Prostate gland (tissue), 2 donors: Measurements from ENCODE around the gene CTNNA3.

Source experiments
- POLR2A ChIP-seq: fragments of 450-650 bp; IDR thresholded peaks from one replicate; pipeline ENCODE4 v1.6.1; 2016; ENCODE audit warnings: antibody characterized with exemption, mild to moderate bottlenecking
- POLR2AphosphoS5 ChIP-seq: sonication (generic); formaldehyde crosslinking; IDR thresholded peaks from one replicate; pipeline ENCODE4 v1.6.1; 2017; ENCODE audit warnings: antibody characterized with exemption
- TF ChIP-seq, protein P1 (sequence below), 4 experiments: fragments of 200-600 bp in 2 of 4; fragments of 450-650 bp in 2 of 4; sonication (generic) in 2 of 4; IDR thresholded peaks; 1 replicate in 3 of 4; 2 replicates in 1 of 4; pipeline ENCODE4 v1.5.1; 2016 to 2019; ENCODE audit warnings: antibody characterized with exemption in 4 of 4, mild to moderate bottlenecking in 2 of 4, moderate library complexity in 2 of 4

DNA sequence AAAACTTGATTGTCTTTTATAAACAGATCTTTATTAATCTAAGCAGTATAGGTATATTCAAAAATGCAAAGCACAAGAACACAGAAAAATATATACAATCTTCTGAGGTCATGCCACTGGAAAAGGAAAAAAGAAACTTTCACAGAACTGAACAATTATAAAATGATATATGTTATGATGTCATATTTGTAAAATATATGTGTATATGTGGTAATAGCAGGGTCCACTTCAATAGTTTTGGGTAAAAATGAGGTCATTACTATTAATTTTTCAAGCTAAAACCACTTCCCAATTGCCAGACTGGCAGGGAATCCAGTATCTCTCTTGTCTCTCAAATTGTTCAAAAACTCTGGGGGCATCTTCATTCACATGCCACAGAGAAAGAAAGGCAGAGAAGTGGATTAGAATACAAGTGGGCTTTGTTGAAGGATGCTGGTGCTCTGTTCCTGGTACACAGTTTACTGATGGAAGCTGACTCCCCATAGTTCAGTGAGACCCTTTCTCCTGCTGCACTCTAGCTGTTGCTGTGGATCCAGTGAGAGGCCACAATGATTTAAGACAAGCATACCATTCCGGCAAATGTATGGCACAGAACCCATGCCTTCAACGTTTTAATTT, 19.7 kb downstream of the CTNNA3 start:
- TF ChIP-seq POLR2AphosphoS5 (no peak), POLR2A (no peak)
- TF ChIP-seq, protein P1, sequence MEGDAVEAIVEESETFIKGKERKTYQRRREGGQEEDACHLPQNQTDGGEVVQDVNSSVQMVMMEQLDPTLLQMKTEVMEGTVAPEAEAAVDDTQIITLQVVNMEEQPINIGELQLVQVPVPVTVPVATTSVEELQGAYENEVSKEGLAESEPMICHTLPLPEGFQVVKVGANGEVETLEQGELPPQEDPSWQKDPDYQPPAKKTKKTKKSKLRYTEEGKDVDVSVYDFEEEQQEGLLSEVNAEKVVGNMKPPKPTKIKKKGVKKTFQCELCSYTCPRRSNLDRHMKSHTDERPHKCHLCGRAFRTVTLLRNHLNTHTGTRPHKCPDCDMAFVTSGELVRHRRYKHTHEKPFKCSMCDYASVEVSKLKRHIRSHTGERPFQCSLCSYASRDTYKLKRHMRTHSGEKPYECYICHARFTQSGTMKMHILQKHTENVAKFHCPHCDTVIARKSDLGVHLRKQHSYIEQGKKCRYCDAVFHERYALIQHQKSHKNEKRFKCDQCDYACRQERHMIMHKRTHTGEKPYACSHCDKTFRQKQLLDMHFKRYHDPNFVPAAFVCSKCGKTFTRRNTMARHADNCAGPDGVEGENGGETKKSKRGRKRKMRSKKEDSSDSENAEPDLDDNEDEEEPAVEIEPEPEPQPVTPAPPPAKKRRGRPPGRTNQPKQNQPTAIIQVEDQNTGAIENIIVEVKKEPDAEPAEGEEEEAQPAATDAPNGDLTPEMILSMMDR (IDR thresholded peaks at IDR 0.05) = no peak
